ENCODE measurements around the gene SLC6A8.

GRCh38 chrX:153646620-153647373 lies 40.9 kb upstream of the SLC6A8 start, which contains the start of gene DUSP9:
- TF ChIP-seq EZH2 (IDR thresholded peaks at IDR 0.05; ENCODE audit: insufficient read depth, poor library complexity, severe bottlenecking) (no peak), EZH2phosphoT487 (IDR thresholded peaks at IDR 0.05; ENCODE audit: insufficient read depth, low read depth) (no peak)
